Measurements from ENCODE around the gene CREB3L2.

GRCh38 chr7:137927386-137927785 lies 74.5 kb downstream of the CREB3L2 start:
- TF ChIP-seq CTCF (IDR thresholded peaks at IDR 0.05; ENCODE audit: poor library complexity), result no peak
- no peak for TF ChIP-seq EZH2 (IDR thresholded peaks at IDR 0.05; ENCODE audit: borderline replicate concordance)

Data from hepatocyte (in vitro differentiated cells).